PC-3 (cell line): ENCODE measurements around the gene ERAL1. TPM values are rescaled to one million over a fixed set of nuclear protein-coding genes. Genes with fewer than 3 reads are reported as not detected.

Source experiments
- microRNA-seq: library from miRNA; unstranded; fragments of <30 nt; microRNA quantifications from one replicate; pipeline ENCODE4 v1.1.0, GENCODE V29; 2020; ENCODE audit not compliant: unreplicated experiment
- total RNA-seq: library from RNA; depleted of rRNA; stranded (reverse); fragments of >200 nt; gene quantifications from 2 replicates; pipeline ENCODE4 v1.2.3, GENCODE V29; 2014; rRNA removed

Gene ERAL1
- total RNA-seq, 1 experiment from 2014 or later: 30.5 TPM

Small RNA genes lying within 50 kb of the gene (microRNA-seq; reads per million reads assigned to microRNA genes)
- not detected for gene MIR451B

Other genes starting within 250 kb of the ERAL1 start
- gene RSKR, start 240.8 kb upstream of the ERAL1 start, total RNA-seq: 4.4 and 7.2 TPM in 2 replicates
- gene BLTP2, start 209.9 kb upstream of the ERAL1 start, total RNA-seq: 103 and 171 TPM in 2 replicates
- gene SDF2, start 193.1 kb upstream of the ERAL1 start, total RNA-seq: 31.6 and 34.0 TPM in 2 replicates
- gene SUPT6H, start 192.8 kb upstream of the ERAL1 start, total RNA-seq: 32.2 and 38.8 TPM in 2 replicates
- gene PROCA1, start 143.1 kb upstream of the ERAL1 start, total RNA-seq: 1.9 and 2.6 TPM in 2 replicates
- gene RAB34, start 137.1 kb upstream of the ERAL1 start, total RNA-seq: 207 and 211 TPM in 2 replicates
- 390 and 515 TPM in 2 replicates for gene RPL23A, start 135.0 kb upstream of the ERAL1 start, total RNA-seq
- 7.1 and 9.3 TPM in 2 replicates for gene TLCD1, start 128.8 kb upstream of the ERAL1 start, total RNA-seq
- gene NEK8, start 126.2 kb upstream of the ERAL1 start, total RNA-seq: 2.4 and 3.7 TPM in 2 replicates
- 81.5 and 104 TPM in 2 replicates for gene TRAF4, start 111.0 kb upstream of the ERAL1 start, total RNA-seq
- gene FAM222B, start 12.2 kb upstream of the ERAL1 start, total RNA-seq: 4.8 and 6.5 TPM in 2 replicates
- 23.1 and 34.7 TPM in 2 replicates for gene FLOT2, start 42.7 kb downstream of the ERAL1 start, total RNA-seq
- 4.9 and 5.1 TPM in 2 replicates for gene DHRS13, start 48.1 kb downstream of the ERAL1 start, total RNA-seq
- 20.6 and 25.0 TPM in 2 replicates for gene PHF12, start 96.5 kb downstream of the ERAL1 start, total RNA-seq
- gene SEZ6, start 151.0 kb downstream of the ERAL1 start, total RNA-seq: not detected in 2 replicates
- 0.87 and 1.5 TPM in 2 replicates for gene PIPOX, start 188.1 kb downstream of the ERAL1 start, total RNA-seq